NCI-H345 (cell line): ENCODE measurements around the gene PRKACG.
A peak's percentile ranks its signal among the peaks of the same experiment; 100 is the strongest.

Experiments used
- DNase-seq: peaks from one replicate; lab custom pipeline; 2025; lab: John Stamatoyannopoulos, UW

PRKACG gene

DNA sequence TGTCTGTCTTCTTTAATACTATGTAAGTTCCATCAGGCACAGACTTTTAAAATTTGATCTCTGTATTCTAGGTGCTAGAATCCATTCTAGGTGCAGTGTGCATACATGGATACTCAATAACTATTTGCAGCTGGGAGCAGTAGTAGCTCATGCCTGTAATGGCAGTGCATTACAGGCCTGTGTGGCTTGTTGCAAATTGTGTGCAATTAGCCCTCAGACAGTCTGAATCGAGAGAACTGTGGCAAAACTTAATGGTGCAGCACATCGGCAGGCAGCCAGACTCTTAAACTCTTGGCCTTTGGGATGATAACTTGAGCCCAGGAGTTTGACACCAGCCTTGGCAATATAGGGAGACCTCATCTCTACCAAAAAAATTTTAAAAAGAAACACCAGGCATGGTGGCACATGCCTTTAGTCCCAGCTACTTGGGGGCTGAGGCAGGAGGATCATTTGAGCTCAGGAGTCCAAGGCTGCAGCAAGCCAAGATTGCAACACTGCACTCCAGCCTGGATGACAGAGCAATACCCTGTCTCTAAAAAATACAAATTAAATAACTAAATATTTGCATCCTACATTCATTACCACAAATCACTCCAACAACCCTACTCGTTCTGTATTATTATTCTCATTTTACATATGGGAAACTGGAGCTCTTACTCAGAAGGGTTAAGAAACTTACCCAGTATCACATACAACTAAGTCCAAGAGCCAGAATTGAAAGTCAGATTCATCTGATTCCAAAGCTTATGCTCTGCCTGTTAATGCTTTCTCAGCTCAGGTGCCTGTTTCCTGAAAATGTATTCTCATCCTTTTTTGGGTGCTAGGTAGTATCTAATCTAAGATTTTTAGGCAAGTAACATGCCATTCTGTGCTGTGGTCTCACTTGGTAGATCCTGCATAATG is 30.1 kb downstream of the PRKACG start:
- no peak for DNase-seq

DNA sequence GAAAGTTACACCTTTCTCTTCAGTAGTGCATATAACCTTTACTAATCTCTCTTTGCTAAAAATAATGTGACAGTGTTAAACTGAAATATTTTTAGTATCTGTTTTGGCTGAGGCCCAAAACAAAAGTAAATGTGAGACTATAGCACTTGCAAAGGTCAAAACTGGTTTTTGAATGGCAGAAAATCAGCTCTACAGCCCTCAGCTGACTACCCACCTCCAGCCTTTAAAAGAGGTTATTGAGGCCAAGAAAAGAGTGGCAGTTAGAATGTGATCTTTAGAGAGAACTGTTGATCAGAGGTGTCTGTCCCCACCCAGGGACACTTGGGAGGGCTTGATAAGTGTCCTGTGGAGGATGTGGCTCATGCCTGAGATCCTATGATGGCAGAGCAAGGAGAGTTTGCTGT is 30.9 kb downstream of the PRKACG start:
- no peak for DNase-seq

DNA sequence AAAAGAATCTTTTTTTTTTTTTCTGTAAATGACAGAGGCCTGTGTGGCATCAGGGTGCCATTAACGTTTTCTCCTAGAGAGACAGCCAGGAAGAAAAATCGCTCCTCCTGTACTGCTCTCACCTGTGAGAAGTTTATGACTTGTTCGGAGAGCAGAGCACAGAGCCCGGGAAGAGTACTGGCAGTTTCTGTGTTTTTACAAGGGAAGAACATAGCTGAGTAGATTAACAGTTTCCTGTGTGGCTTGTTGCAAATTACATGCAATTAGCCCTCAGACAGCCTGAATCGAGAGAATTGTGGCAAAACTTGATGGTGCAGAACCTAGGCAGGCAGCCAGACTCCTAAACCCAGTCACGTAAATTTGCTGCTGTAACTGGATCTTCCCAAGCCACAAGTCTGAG is 32.1 kb downstream of the PRKACG start:
- DNase-seq, result no peak

DNA sequence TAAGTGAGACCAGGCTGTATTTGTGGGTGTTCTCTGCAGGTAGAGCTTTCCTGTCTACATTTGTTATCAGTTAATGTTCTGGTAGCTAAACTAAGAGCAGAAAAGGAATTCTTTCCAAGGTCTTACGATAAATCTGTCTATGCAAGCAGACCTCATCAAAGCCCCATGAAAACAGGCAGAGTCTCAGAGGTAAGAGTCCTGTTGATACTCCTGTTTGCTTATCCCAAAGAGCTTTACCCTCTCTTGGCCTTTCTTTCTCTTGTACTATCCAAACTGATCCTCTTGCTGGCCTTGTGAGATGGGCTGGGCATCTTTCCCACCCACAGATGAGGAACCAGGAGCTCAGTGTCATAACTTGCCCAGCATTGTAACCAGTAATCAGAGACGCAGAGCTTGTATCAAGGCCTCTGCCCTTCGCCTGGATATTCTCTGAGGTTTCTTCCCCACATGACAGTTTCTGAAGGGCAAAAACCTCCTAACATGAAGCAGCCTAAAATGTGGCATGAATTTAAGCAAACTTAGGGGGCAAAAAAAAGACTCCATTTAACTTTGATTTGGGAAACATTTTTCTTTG is 33.5 kb downstream of the PRKACG start:
- no peak for DNase-seq

DNA sequence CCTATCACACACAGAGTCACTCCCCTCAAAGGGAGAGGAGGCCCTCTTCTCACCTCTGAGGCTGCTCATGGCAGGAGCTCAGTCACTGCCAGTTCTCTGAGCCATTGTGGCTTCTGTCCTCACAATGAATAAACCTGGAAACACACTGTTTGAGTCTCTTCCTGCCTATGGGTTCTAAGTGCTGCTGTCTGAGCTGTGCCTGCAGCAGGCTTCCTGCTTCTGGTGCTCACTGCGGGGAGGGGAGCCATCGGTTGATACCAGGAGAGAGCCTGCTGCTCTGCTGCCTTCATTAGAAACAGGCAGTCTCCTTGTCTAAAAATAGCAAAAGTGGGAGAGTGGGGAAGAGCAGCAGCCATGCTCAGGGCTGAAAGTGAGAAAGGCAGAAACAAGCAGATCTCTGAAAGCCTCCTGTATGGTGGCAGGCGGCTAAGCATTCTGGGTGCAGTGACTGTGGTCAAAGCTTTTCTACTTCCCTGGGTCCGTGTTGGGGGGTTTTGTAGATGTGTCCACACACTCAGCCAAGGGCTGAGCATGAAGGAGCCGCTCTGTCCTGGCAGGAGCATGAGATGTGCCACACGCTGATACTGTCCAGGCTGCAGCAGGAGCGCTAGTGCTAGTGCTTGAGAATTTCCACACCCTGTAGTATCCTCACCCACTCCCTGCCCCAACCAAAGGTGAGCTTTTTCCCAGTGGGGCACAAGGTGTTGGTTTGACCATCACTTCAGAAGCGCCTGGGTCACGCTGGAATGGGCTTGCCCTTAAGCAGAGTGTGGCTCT is 34.2 kb downstream of the PRKACG start:
- no peak for DNase-seq

DNA sequence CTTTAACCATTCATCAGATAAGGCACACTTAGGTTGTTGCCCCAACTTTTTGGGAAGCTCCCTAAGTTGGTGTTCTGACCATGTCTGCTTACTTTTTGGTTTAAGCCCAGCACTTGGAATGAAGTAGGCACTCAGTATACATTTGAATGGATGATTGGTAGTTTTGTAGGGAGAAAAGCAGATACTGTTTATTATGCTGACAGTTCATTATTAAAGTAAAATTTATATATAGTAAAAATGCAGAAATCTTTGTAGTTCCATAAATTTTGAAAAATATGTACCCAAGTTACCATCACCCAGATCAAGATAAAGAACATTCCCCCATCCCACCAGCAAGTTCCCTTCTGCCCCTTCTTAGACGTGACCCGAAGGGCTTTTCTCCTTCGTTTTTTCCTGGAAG is 35.4 kb downstream of the PRKACG start:
- no peak for DNase-seq

DNA sequence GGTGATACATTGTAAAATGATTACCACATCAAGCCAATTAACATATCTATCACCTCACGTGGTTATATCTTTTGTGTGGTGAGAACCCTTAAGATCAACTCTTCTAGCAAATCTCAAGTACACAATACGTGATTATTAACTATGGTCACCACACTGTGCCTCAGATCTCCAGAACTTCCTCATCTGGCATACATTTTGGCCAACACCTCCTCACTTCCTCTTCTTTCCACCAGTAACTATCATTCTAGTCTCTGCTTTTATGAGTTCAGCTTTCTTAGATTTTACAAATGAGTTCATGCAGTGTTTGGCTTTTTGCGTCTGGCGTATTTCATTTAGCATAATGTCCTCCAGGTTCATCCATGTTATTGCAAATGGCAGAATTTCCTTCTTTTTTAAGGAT is 35.8 kb downstream of the PRKACG start:
- no peak for DNase-seq

DNA sequence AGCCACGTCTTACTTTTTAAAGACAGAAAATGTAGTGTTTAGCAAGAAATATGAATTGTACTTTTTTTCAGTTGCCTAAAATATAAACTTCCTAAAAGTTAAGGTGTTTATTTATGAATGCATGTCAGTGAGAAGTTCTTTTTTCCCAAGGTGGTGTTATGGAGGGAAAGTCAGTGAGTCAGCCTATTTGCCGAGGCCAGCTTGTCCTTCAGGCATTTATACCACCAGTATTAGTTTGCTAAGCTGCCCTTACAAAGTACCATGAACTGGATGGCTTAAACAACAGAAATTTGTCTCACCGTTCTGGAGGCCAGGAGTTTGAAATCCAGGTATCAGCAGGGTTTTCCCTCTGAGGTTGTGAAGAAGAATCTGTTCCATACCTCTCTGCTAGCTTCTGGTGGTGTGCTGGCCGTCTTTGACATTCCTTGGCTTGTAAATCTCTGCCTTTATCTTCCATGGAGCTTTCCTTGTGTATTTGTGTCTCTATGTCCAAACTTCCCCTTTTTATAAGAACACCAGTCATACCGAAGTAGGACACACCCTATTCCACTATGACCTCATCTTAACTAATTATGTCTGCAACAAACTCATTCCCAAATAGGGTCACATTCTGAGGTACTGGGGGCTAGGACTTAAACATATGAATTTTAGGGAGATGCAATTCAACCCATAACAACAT is 38.4 kb downstream of the PRKACG start:
- no peak for DNase-seq

DNA sequence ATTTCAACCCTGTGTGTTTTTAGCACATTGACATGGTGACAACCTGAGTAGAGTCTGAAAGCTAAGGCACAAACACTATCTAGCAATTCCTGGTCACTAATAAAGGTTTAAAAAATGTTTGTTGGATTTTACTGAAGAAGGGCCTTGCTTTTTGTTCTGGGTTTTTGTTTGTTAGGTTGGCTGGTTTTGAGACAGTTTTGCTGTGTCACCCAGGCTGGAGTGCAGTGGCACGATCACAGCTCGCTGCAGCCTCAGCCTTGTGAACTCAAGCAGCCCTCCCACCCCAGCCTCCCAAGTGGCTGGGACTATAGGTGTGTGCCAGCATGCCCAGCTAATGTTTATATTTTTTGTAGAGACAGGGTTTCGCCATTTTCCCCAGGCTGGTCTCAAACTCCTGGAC is 39.0 kb downstream of the PRKACG start:
- DNase-seq, result no peak

DNA sequence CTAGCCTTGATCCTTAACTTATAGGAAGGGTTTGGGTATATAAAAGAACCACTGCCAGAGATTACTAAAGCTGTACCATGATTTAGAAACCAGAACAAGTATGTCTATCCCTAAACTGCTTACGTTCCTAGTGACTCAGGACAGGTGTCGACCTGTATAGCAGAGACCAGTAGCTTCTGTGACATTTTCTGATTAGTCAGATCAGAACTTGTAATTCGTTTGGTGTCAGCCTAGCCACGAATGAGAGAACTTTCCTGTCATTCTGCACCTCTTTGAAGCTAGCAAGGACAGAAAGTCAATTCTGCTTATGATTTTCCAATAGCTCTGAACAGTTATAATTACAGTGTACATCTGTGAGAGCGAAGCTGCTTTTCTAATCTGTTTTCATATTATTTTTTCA is 39.5 kb downstream of the PRKACG start:
- DNase-seq, result no peak

DNA sequence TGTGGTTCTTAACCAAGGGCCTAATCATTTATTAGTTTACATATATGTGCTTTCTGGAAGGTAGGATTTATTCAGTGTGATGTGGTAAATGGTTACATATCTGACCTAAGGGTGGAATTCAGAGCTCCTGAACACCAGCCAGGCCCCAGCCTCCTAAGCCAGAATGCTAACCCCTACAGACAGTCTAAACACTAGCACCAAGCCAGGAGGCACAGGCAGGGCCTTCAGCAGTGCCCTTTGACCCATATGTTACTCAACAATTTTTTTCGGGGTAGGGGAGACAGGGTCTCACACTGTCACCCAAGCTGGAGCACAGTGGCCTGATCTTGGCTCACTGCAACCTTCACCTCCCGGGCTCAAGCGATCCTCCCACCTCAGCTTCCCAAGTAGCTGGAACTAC is 40.3 kb downstream of the PRKACG start:
- DNase-seq, result no peak

DNA sequence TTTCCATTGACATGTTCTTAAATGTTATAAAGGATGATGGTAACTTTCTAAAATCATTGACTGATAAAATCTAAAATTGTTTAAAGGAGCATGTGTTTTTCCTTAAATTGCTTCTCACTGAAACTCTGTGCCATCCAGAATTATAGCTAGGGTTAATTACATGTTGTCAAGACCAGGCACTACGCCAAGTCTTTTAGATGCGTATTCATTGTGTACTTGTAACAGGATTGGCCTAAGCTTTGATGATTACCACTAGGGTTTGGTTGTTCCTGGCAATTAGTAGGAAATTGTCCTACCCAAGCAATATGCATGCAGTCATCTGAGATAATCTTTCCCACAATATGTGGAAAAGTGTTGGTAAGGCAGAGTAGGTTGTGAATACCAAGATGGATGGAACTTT is 43.8 kb downstream of the PRKACG start:
- peak; percentile 7 for DNase-seq

DNA sequence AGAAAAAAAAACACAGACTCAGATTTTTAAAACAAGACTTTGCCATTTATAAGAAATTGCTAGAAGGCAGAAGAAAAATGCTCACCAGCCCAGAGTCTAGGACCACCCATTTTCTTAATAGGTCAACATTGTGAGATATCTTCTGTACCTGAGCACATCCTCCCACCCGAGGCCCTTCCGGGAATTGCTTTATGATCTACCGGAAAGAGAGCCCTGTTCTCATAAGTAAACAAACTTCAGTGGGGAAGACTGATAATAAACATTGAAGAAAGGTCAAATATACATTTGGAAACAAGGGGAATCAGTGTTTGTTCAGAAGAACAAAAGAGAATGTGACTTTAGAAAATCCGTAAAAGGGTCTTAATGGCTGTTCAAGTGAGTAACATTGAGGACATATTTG is 44.4 kb downstream of the PRKACG start:
- DNase-seq, result no peak

DNA sequence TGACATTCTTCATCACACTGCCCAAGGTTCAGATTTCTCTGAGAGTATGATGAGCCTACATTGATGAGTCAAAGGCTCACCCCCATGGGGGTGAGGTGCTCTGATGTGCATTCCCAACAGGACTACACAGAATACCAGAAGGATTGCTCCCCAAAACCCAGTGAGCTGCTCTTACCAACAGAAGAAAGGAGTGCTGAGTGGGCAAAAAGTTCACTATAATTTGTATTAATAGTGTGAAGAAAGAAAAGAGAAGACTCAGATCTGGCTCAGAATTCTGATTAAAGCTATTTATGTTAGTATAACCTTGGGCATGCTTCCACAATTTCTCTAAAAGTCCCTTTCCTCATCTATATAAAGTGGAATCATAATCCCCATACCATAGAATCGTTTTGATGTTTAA is 46.1 kb downstream of the PRKACG start:
- DNase-seq, result no peak

DNA sequence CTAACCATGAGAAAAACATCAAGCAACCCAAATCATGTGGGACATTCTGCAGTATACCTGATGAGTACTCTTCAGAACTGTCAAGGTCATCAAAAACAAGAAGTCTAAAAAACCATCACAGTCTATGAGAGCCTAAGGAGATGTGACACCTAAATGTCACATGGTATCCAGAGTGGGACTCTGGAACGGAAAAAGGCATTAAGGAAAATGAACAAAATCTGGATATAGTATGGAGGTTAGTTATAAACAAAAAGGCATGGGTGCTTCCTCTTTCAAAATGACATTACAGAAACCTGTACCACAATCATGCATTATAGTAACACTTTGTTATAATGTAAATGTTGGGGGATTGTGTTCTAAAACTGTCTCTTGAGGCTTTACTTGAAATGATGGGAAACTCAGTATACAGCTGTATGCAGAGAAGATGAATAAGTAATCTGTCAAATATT is 47.4 kb downstream of the PRKACG start:
- DNase-seq, result no peak

DNA sequence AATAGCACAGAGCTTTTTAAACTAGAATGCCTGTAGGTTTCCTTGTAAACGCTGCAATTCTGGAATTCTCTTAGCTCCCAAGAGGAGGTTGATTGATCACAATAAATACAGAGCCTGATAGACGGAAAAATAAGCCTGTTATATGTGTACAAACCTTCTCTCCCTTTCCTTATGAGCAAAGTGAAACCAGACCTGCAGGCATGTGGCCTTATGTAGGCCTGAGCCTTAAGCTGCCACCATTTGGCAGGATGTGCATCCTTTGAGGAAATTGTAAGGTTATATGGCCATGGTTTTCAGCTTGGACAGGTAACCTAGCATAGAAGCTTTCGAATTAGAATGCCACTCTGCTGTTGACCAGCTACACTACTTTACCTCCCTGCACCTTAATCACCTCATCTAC is 49.1 kb downstream of the PRKACG start:
- DNase-seq, result no peak

DNA sequence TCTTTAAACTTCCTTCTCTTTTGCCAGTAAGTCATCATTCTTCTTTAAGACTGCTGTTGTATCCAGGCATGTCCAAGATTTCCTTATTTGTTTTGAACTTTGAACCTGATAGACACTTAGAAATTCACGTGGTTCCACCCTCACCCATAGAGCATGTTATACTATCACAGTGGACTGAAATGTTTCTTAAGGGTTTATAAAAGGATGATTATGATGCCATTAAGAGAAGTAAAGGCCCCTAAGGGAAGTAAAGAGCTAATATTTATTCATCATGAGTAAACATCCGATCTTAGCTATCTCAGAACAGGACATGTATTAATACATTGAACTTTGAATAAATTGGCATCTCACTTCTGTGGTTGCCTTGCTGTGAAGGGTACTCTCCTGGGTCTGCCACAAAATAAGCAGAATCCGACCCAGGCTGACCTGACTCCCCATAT is 49.8 kb downstream of the PRKACG start:
- DNase-seq, result no peak

DNA sequence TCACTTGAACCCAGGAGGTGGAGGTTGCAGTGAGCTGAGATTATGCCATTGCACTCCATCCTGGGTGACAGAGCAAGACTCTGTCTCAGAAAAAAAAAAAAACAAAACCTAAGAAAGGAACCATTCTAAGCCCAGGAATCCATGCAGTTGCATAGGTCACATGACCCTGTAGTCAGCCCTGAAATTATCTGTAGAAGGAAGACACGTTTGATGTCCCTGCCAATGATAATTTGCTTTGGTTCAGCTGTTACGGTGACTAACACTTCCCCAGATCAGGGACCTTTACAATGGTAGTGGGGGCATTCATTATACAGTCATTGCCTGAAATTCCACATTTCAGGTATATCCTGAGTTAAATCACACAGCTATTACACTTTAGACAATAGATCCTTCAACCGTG is 50.5 kb downstream of the PRKACG start:
- no peak for DNase-seq
